K562 (cell line): ENCODE results near the gene CCDC97. TPM values are rescaled to one million over a fixed set of nuclear protein-coding genes. Genes with fewer than 3 reads are reported as not detected.

Experiments
- BCLAF1 ChIP-seq, 2 experiments: fragments of 450-650 bp in 1 of 2; IDR thresholded peaks; 2 replicates each; pipeline ENCODE4 v1.6.1; 2011 to 2017; ENCODE audit warnings: low read depth in 2 of 2, antibody characterized with exemption in 1 of 2, borderline replicate concordance in 1 of 2, low read length in 1 of 2, mild to moderate bottlenecking in 1 of 2, mixed read lengths in 1 of 2; ENCODE audit not compliant: control insufficient read depth in 1 of 2
- GTF3C2 ChIP-seq: IDR thresholded peaks from 3 replicates; pipeline ENCODE4 v1.6.1; 2011; ENCODE audit warnings: borderline replicate concordance, mild to moderate bottlenecking, moderate library complexity; ENCODE audit not compliant: insufficient read length; ENCODE audit errors: extremely low read depth
- HINFP ChIP-seq: fragments of 450-650 bp; conservative IDR thresholded peaks from 2 replicates; pipeline ENCODE4 v1.6.1; 2016; ENCODE audit warnings: missing genetic modification characterization, low read depth, mild to moderate bottlenecking, control low read depth, missing compliant biosample characterization
- NFIC ChIP-seq: fragments of 450-650 bp; IDR thresholded peaks from 2 replicates; pipeline ENCODE4 v1.6.1; 2017; ENCODE audit warnings: mild to moderate bottlenecking, inconsistent platforms
- PML ChIP-seq: IDR thresholded peaks from 2 replicates; pipeline ENCODE4 v1.6.1; 2012; ENCODE audit warnings: low read length, inconsistent platforms
- REST ChIP-seq, 2 experiments: fragments of 450-650 bp; formaldehyde crosslinking in 1 of 2; IDR thresholded peaks; 2 replicates each; pipeline versions ENCODE4 v1.4.0 to v1.6.1; 2014 to 2020; ENCODE audit warnings: mild to moderate bottlenecking in 2 of 2, borderline replicate concordance in 1 of 2, low read depth in 1 of 2
- SPI1 ChIP-seq: IDR thresholded peaks from 2 replicates; pipeline ENCODE4 v1.6.1; 2011; ENCODE audit warnings: low read depth, low read length, control low read depth, borderline replicate concordance
- YBX1 ChIP-seq: fragments of 450-650 bp; IDR thresholded peaks from 2 replicates; pipeline ENCODE4 v1.7.1; 2016; ENCODE audit warnings: mild to moderate bottlenecking
- ZNF764 ChIP-seq: fragments of 250-450 bp; sonication (Bioruptor Pico); IDR thresholded peaks from 2 replicates; pipeline ENCODE4 v1.4.0; 2020; ENCODE audit warnings: low read depth, mild to moderate bottlenecking, moderate library complexity
- polyA plus RNA-seq, 8 experiments: library from polyadenylated mRNA; depleted of rRNA in 4 of 8; stranded (reverse) in 5 of 8; unstranded in 3 of 8; fragments of >200 nt; fragmentation: Nextera tagmentation in 2 of 8; fragmentation: Illumina TruSeq in 1 of 8; extraction: Ambion mirVana in 2 of 8; extraction: Trizol in 1 of 8; gene quantifications; 2 replicates each; pipeline versions ENCODE4 v1.2.1 to v1.2.3, GENCODE V29; 2011 to 2014; ENCODE audit warnings: inconsistent platforms in 1 of 8, missing spikeins in 1 of 8
- total RNA-seq, 7 experiments: library from RNA; depleted of rRNA in 6 of 7; stranded (reverse); fragments of >200 nt in 6 of 7; fragmentation: Illumina TruSeq in 2 of 7; extraction: Trizol in 2 of 7; gene quantifications; 2 replicates each; pipeline versions ENCODE4 v1.2.1 to v1.2.3, GENCODE V29; 2011 to 2021; ENCODE audit warnings: low replicate concordance in 1 of 7

CCDC97 gene
- total and polyA plus RNA-seq, 9 of the 15 experiments (the other 6 are each of a cell fraction or from before 2014, with no cell fraction given), result 0.60 to 16.5 (median 7.0) TPM

- no peak for TF ChIP-seq GTF3C2
- peak; percentile 62 for TF ChIP-seq NFIC
- no peak for TF ChIP-seq BCLAF1 (IDR thresholded peaks at IDR 0.05; ENCODE audit: borderline replicate concordance in 1 of 2, control insufficient read depth in 1 of 2, low read depth in 2 of 2, low read length in 1 of 2)
- TF ChIP-seq ZNF764 (CRISPR knock-in tag), result no peak
- no peak for TF ChIP-seq YBX1
- TF ChIP-seq PML, result 0 out of 2 replicates have a peak, but pooled peaks have one; percentile 31
- TF ChIP-seq SPI1, result peak; percentile 36; the same call in 1 of the 2 replicates
- TF ChIP-seq REST (IDR thresholded peaks at IDR 0.05; ENCODE audit: borderline replicate concordance), result 0 out of 2 replicates have a peak, but pooled peaks have one; percentile 22
- TF ChIP-seq REST (CRISPR knock-in tag; IDR thresholded peaks at IDR 0.05; ENCODE audit: low read depth), result peak; percentile 28; the same call in 1 of the 2 replicates
- TF ChIP-seq HINFP (tag), result no peak
These were observed 13.6 kb downstream of the CCDC97 start (continued) for GRCh38 chr19:41323430-41324125.
